ENCODE results near the gene LRP8. TPM values are rescaled to one million over a fixed set of nuclear protein-coding genes. Genes with fewer than 3 reads are reported as not detected.

The LRP8 gene
- polyA plus RNA-seq, 1 donor (not counting 4 experiments of a cell fraction or from before 2014, with no cell fraction given), result 31.0 TPM

- Histone ChIP-seq H4K20me1 (ENCODE audit: control insufficient read depth, extremely low read depth, insufficient read depth, low read length) (no peaks in the 10 kb centered on the region), H3K9me3 (ENCODE audit: control insufficient read depth, low read depth, low read length) (no peaks in the 10 kb centered on the region), H3K27ac (ENCODE audit: control insufficient read depth, insufficient read depth, low read length) (no peak overlapping the region), H3K4me1 (ENCODE audit: control insufficient read depth, extremely low read depth, insufficient read depth, low read length) (no peaks in the 10 kb centered on the region), H2AFZ (ENCODE audit: control insufficient read depth, low read length) (no peak overlapping the region), H3K27me3 (ENCODE audit: control insufficient read depth, extremely low read depth, insufficient read depth, low read length) (no peaks in the 10 kb centered on the region), H3K9me1 (ENCODE audit: control insufficient read depth, extremely low read depth, insufficient read depth, low read length) (no peaks in the 10 kb centered on the region), H3K4me2 (ENCODE audit: control insufficient read depth, extremely low read depth, insufficient read depth, low read depth, low read length) (no peak overlapping the region), H3K9ac (ENCODE audit: control insufficient read depth, extremely low read depth, insufficient read depth, low read length) (no peak overlapping the region), H3K36me3 (ENCODE audit: control insufficient read depth in 2 of 2, extremely low read depth in 1 of 2, insufficient read depth in 2 of 2, low read length in 2 of 2) (peaks cover 10 to 36% of the 10 kb centered on the region in 2 experiments), H3K4me3 (ENCODE audit: control insufficient read depth in 2 of 3, extremely low read depth in 1 of 3, insufficient read depth in 2 of 3, low read depth in 1 of 3, low read length in 3 of 3) (no peak overlapping the region), H3K79me2 (ENCODE audit: control insufficient read depth, insufficient read depth, low read length) (peaks cover 65% of the 10 kb centered on the region)
- TF ChIP-seq, protein P1, sequence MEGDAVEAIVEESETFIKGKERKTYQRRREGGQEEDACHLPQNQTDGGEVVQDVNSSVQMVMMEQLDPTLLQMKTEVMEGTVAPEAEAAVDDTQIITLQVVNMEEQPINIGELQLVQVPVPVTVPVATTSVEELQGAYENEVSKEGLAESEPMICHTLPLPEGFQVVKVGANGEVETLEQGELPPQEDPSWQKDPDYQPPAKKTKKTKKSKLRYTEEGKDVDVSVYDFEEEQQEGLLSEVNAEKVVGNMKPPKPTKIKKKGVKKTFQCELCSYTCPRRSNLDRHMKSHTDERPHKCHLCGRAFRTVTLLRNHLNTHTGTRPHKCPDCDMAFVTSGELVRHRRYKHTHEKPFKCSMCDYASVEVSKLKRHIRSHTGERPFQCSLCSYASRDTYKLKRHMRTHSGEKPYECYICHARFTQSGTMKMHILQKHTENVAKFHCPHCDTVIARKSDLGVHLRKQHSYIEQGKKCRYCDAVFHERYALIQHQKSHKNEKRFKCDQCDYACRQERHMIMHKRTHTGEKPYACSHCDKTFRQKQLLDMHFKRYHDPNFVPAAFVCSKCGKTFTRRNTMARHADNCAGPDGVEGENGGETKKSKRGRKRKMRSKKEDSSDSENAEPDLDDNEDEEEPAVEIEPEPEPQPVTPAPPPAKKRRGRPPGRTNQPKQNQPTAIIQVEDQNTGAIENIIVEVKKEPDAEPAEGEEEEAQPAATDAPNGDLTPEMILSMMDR (optimal IDR thresholded peaks at IDR 0.05 in 1 of 3, IDR thresholded peaks at IDR 0.05 in 1 of 3, conservative IDR thresholded peaks at IDR 0.05 in 1 of 3; ENCODE audit: extremely low read depth in 1 of 3, insufficient read depth in 2 of 3, low read length in 3 of 3), result no peak
- TF ChIP-seq EZH2 (IDR thresholded peaks at IDR 0.05; ENCODE audit: low read length), result no peak
- DNase-seq (ENCODE audit: low read depth, low spot score) (no peak), FAIRE-seq (no peak)
- dilution Hi-C loops (cut with MboI; ENCODE audit: extremely low pct_ligation_motif_present, low sequenced_read_pairs), result no loop called here
These were observed 8.4 kb downstream of the LRP8 start for GRCh38 chr1:53319296-53320101.

DNA sequence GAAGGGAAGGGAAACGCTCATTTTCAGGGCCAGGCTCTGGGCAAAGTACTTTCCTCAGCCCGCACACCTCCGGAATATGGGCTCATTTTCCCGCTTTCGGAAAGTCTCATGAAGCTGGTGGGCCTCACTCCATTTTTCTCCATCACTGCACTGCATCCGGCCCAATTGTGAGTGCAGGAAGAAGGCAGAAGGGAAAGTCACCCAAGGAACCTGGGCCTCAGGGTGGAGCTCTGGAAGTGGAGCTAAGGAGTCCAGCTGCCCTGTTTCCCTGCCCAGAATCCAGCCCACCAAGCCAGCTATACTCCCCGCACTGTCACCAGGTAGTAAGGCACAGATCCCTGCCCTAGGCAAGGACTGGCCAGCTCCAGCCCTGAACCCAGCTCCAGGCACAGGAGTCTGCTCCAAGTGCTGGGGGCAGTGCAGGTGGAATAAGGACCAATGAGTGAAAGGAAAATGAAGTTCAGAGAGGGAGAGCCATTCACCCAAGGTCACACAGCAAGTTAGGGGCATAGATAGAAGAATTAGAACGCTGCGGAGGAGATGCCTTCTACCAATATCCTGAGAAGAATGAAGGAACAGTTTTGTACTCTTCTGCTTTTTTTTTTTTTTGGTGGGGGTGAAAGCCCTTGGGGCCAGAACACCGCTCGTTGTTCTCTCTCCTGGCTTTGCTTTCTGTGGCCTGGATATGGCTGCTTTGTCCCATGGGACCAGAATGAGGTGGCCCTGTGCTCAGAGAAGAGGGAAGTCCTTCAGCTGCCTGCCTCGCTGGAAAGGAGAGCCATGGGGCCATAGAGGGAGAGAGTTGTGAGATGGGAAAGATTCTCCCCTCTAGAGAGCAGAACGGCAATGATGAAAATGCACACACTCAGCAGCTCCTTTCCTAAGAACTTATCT lies 10.0 kb downstream of the LRP8 start:
- Histone ChIP-seq H3K9me3 (ENCODE audit: control insufficient read depth, low read depth, low read length) (no peaks in the 10 kb centered on the region), H3K27ac (ENCODE audit: control insufficient read depth, insufficient read depth, low read length) (no peak overlapping the region), H2AFZ (ENCODE audit: control insufficient read depth, low read length) (no peak overlapping the region), H3K4me1 (ENCODE audit: control insufficient read depth, extremely low read depth, insufficient read depth, low read length) (no peaks in the 10 kb centered on the region), H3K4me3 (ENCODE audit: control insufficient read depth in 2 of 3, extremely low read depth in 1 of 3, insufficient read depth in 2 of 3, low read depth in 1 of 3, low read length in 3 of 3) (no peak overlapping the region), H3K4me2 (ENCODE audit: control insufficient read depth, extremely low read depth, insufficient read depth, low read depth, low read length) (no peak overlapping the region), H3K9me1 (ENCODE audit: control insufficient read depth, extremely low read depth, insufficient read depth, low read length) (no peaks in the 10 kb centered on the region), H3K27me3 (ENCODE audit: control insufficient read depth, extremely low read depth, insufficient read depth, low read length) (no peaks in the 10 kb centered on the region), H3K9ac (ENCODE audit: control insufficient read depth, extremely low read depth, insufficient read depth, low read length) (no peak overlapping the region), H3K79me2 (ENCODE audit: control insufficient read depth, insufficient read depth, low read length) (peaks cover 56% of the 10 kb centered on the region), H4K20me1 (ENCODE audit: control insufficient read depth, extremely low read depth, insufficient read depth, low read length) (no peaks in the 10 kb centered on the region), H3K36me3 (ENCODE audit: control insufficient read depth in 2 of 2, extremely low read depth in 1 of 2, insufficient read depth in 2 of 2, low read length in 2 of 2) (peaks cover 10 to 33% of the 10 kb centered on the region in 2 experiments)
- dilution Hi-C loops (cut with MboI; ENCODE audit: extremely low pct_ligation_motif_present, low sequenced_read_pairs), result no loop called here
- FAIRE-seq, result no peak
- DNase-seq (ENCODE audit: low read depth, low spot score), result no peak
- TF ChIP-seq, protein P1 (optimal IDR thresholded peaks at IDR 0.05 in 1 of 3, IDR thresholded peaks at IDR 0.05 in 1 of 3, conservative IDR thresholded peaks at IDR 0.05 in 1 of 3; ENCODE audit: extremely low read depth in 1 of 3, insufficient read depth in 2 of 3, low read length in 3 of 3), result no peak
- no peak for TF ChIP-seq EZH2 (IDR thresholded peaks at IDR 0.05; ENCODE audit: low read length)
